ENCODE measurements around the gene RNF115.

- TF ChIP-seq CTCF (IDR thresholded peaks at IDR 0.05; ENCODE audit: borderline replicate concordance, extremely low read depth, low read length, poor library complexity, severe bottlenecking) = no peak
- TF ChIP-seq EZH2 (IDR thresholded peaks at IDR 0.05; ENCODE audit: borderline replicate concordance, low read depth, low read length, severe bottlenecking) = no peak
These were observed 39.6 kb upstream of the RNF115 start for GRCh38 chr1:145863282-145864018.

Measured in DND-41 (cell line).